SK-N-MC (cell line): ENCODE data around the gene RPH3AL.

Source experiments
- EZH2 ChIP-seq: fragments of 200-600 bp; sonication (generic); IDR thresholded peaks from one replicate; pipeline ENCODE4 v1.6.1; 2017; ENCODE audit warnings: antibody characterized with exemption
- FOXP2 ChIP-seq: optimal IDR thresholded peaks from 2 replicates; pipeline ENCODE3; 2011; ENCODE audit warnings: mild to moderate bottlenecking, moderate library complexity; ENCODE audit not compliant: insufficient read depth; ENCODE audit errors: extremely low read length, control extremely low read depth

- TF ChIP-seq EZH2 (no peak), FOXP2 (no peak)
These were observed 12.2 kb upstream of the RPH3AL start for GRCh38 chr17:364766-365165.
